HUES64 (cell line): ENCODE measurements around the gene AMOTL1.
"Not testable (repeated sequence)": the region's sequence is repeated elsewhere in the genome, so short reads cannot be mapped to it uniquely, and the experiment has no call there.

Experiments used
- H3K27ac ChIP-seq: 2 replicates; pipeline ENCODE4 v1.7.0; 2013; ENCODE audit warnings: low read depth, low read length, inconsistent platforms
- H3K27me3 ChIP-seq: 2 replicates; pipeline ENCODE4 v1.6.1; 2013; ENCODE audit warnings: mild to moderate bottlenecking, low read length; ENCODE audit not compliant: insufficient read depth
- H3K36me3 ChIP-seq: 2 replicates; pipeline ENCODE4 v1.6.1; 2013; ENCODE audit warnings: mild to moderate bottlenecking, low read length; ENCODE audit not compliant: insufficient read depth
- H3K4me1 ChIP-seq: 2 replicates; pipeline ENCODE4 v1.6.1; 2013; ENCODE audit warnings: mild to moderate bottlenecking, low read length, moderate library complexity; ENCODE audit not compliant: insufficient read depth
- H3K4me3 ChIP-seq: 2 replicates; pipeline ENCODE4 v1.5.1; 2013; ENCODE audit warnings: mild to moderate bottlenecking, low read length, moderate library complexity
- H3K9ac ChIP-seq: 2 replicates; pipeline ENCODE4 v1.6.1; 2013; ENCODE audit warnings: mild to moderate bottlenecking, low read depth, low read length
- H3K9me3 ChIP-seq: 2 replicates; pipeline ENCODE4 v1.6.1; 2013; ENCODE audit warnings: low read depth, low read length; ENCODE audit not compliant: insufficient read depth
- WGBS: fragments of 150-250, 120-280 bp; methylation state at CpG from one replicate; pipeline ENCODE4 v1.1.7; 2013; ENCODE audit warnings: missing lambda C conversion rate; 5-methylcytosine and 5-hydroxymethylcytosine counted together

The AMOTL1 gene

GRCh38 chr11:94888204-94888603 is 120.0 kb downstream of the AMOTL1 start:
- H3K4me1 ChIP-seq, result no peaks in the 10 kb centered on the region
- peaks cover 8% of the 10 kb centered on the region; the same call in 1 of the 2 replicates for H3K9me3 ChIP-seq
- no peak overlapping the region for H3K9ac ChIP-seq
- H3K4me3 ChIP-seq, result no peak overlapping the region
- no peak overlapping the region for H3K27ac ChIP-seq
- H3K27me3 ChIP-seq, result no peaks in the 10 kb centered on the region
- H3K36me3 ChIP-seq, result peaks cover 6% of the 10 kb centered on the region; the same call in 1 of the 2 replicates
- no CpG with 5 or more reads among the region's 1 CpG for WGBS

- no peaks in the 10 kb centered on the region; the same call in 1 of the 2 replicates for H3K36me3 ChIP-seq
- no peak overlapping the region for H3K9ac ChIP-seq
- no peak overlapping the region for H3K4me3 ChIP-seq
- WGBS, result 88% methylated on average over 2 of the region's 2 CpGs
- H3K4me1 ChIP-seq, result no peaks in the 10 kb centered on the region; the same call in 1 of the 2 replicates
- no peaks in the 10 kb centered on the region for H3K9me3 ChIP-seq
- H3K27ac ChIP-seq, result no peak overlapping the region
- no peaks in the 10 kb centered on the region for H3K27me3 ChIP-seq
Observed at GRCh38 chr11:94895451-94895850, 127.3 kb downstream of the AMOTL1 start.

- no peaks in the 10 kb centered on the region; the same call in 1 of the 2 replicates for H3K4me1 ChIP-seq
- H3K27ac ChIP-seq, result no peak overlapping the region
- H3K9me3 ChIP-seq, result no peaks in the 10 kb centered on the region
- no peaks in the 10 kb centered on the region; the same call in 1 of the 2 replicates for H3K36me3 ChIP-seq
- H3K9ac ChIP-seq, result no peak overlapping the region
- 93% methylated on average over 2 of the region's 2 CpGs for WGBS
- H3K27me3 ChIP-seq, result no peaks in the 10 kb centered on the region
- no peak overlapping the region for H3K4me3 ChIP-seq
Observed at GRCh38 chr11:94895971-94896370, 127.8 kb downstream of the AMOTL1 start.

- no peak overlapping the region for H3K4me3 ChIP-seq
- H3K9me3 ChIP-seq, result no peaks in the 10 kb centered on the region
- H3K27ac ChIP-seq, result no peak overlapping the region
- no peaks in the 10 kb centered on the region; the same call in 1 of the 2 replicates for H3K36me3 ChIP-seq
- H3K9ac ChIP-seq, result no peak overlapping the region
- WGBS, result 16% methylated on average over 1 of the region's 1 CpG
- H3K27me3 ChIP-seq, result no peaks in the 10 kb centered on the region
- no peaks in the 10 kb centered on the region; the same call in 1 of the 2 replicates for H3K4me1 ChIP-seq
Observed at GRCh38 chr11:94897330-94897768, 129.2 kb downstream of the AMOTL1 start.

- H3K9ac ChIP-seq, result no peak overlapping the region
- H3K27ac ChIP-seq, result no peak overlapping the region
- H3K4me1 ChIP-seq, result no peaks in the 10 kb centered on the region
- H3K27me3 ChIP-seq, result no peaks in the 10 kb centered on the region
- 91% methylated on average over 1 of the region's 2 CpGs for WGBS
- H3K4me3 ChIP-seq, result no peak overlapping the region
- H3K36me3 ChIP-seq, result no peaks in the 10 kb centered on the region
- H3K9me3 ChIP-seq, result no peaks in the 10 kb centered on the region
Observed at GRCh38 chr11:94907226-94907625, 139.1 kb downstream of the AMOTL1 start.

GRCh38 chr11:94909371-94909820 is 141.2 kb downstream of the AMOTL1 start:
- no peaks in the 10 kb centered on the region for H3K36me3 ChIP-seq
- WGBS, result 86% methylated on average over 4 of the region's 4 CpGs
- H3K4me1 ChIP-seq, result no peaks in the 10 kb centered on the region
- H3K27me3 ChIP-seq, result no peaks in the 10 kb centered on the region
- H3K27ac ChIP-seq, result no peak overlapping the region
- H3K9ac ChIP-seq, result no peak overlapping the region
- no peak overlapping the region for H3K4me3 ChIP-seq
- H3K9me3 ChIP-seq, result no peaks in the 10 kb centered on the region

GRCh38 chr11:94910270-94910669 is 142.1 kb downstream of the AMOTL1 start:
- Histone ChIP-seq H3K27me3 (no peaks in the 10 kb centered on the region), H3K9ac (no peak overlapping the region)
- WGBS, result 95% methylated on average over 3 of the region's 3 CpGs

GRCh38 chr11:94910779-94911178 is 142.6 kb downstream of the AMOTL1 start:
- H3K27ac ChIP-seq, result no peak overlapping the region
- no peaks in the 10 kb centered on the region for H3K9me3 ChIP-seq
- no peak overlapping the region for H3K4me3 ChIP-seq
- H3K9ac ChIP-seq, result no peak overlapping the region
- no peaks in the 10 kb centered on the region for H3K4me1 ChIP-seq
- no peaks in the 10 kb centered on the region for H3K27me3 ChIP-seq
- H3K36me3 ChIP-seq, result no peaks in the 10 kb centered on the region
- WGBS, result no CpG with 5 or more reads among the region's 1 CpG

More at GRCh38 chr11:94910270-94910669, 142.1 kb downstream of the AMOTL1 start:
- no peak overlapping the region for H3K27ac ChIP-seq
- no peaks in the 10 kb centered on the region for H3K36me3 ChIP-seq
- no peaks in the 10 kb centered on the region for H3K4me1 ChIP-seq
- H3K9me3 ChIP-seq, result no peaks in the 10 kb centered on the region
- no peak overlapping the region for H3K4me3 ChIP-seq

- H3K27ac ChIP-seq, result no peak overlapping the region
- H3K9me3 ChIP-seq, result no peaks in the 10 kb centered on the region
- H3K4me1 ChIP-seq, result no peaks in the 10 kb centered on the region
- H3K9ac ChIP-seq, result no peak overlapping the region
- no peaks in the 10 kb centered on the region for H3K36me3 ChIP-seq
- 96% methylated on average over 9 of the region's 9 CpGs for WGBS
- H3K4me3 ChIP-seq, result no peak overlapping the region
- H3K27me3 ChIP-seq, result no peaks in the 10 kb centered on the region
Observed at GRCh38 chr11:94912806-94913205, 144.7 kb downstream of the AMOTL1 start.

GRCh38 chr11:94913718-94914394 is 145.7 kb downstream of the AMOTL1 start:
- not testable (repeated sequence) for H3K4me1 ChIP-seq, H3K4me3 ChIP-seq, H3K9me3 ChIP-seq, H3K27ac ChIP-seq, H3K9ac ChIP-seq, H3K36me3 ChIP-seq, H3K27me3 ChIP-seq
- 90% methylated on average over 1 of the region's 2 CpGs for WGBS

GRCh38 chr11:94920311-94920710 is 152.2 kb downstream of the AMOTL1 start:
- H3K27me3 ChIP-seq, result no peaks in the 10 kb centered on the region
- H3K4me1 ChIP-seq, result no peaks in the 10 kb centered on the region
- H3K27ac ChIP-seq, result no peak overlapping the region
- H3K9me3 ChIP-seq, result no peaks in the 10 kb centered on the region
- H3K9ac ChIP-seq, result no peak overlapping the region
- no peak overlapping the region for H3K4me3 ChIP-seq
- no peaks in the 10 kb centered on the region for H3K36me3 ChIP-seq
